Left ventricle myocardium inferior (tissue), 1 donor: ENCODE measurements around the gene CEP131. TPM values are rescaled to one million over a fixed set of nuclear protein-coding genes. Genes with fewer than 3 reads are reported as not detected.

ENCODE experiments used
- DNase-seq: peaks from one replicate; pipeline ENCODE4 v3.0.0-alpha.2; 2020
- H3K27ac ChIP-seq: fragments of 200-600 bp; replicated peaks from 2 replicates; pipeline ENCODE4 v1.8.0; 2021
- H3K27me3 ChIP-seq: fragments of 200-600 bp; 2 replicates; pipeline ENCODE4 v1.8.0; 2021; ENCODE audit warnings: low read depth
- H3K36me3 ChIP-seq: fragments of 200-600 bp; 2 replicates; pipeline ENCODE4 v1.8.0; 2021
- H3K4me1 ChIP-seq: fragments of 200-600 bp; 2 replicates; pipeline ENCODE4 v1.8.0; 2021
- H3K4me3 ChIP-seq: fragments of 200-600 bp; 2 replicates; pipeline ENCODE4 v1.8.0; 2021; ENCODE audit warnings: mild to moderate bottlenecking, moderate library complexity
- H3K9me3 ChIP-seq: fragments of 200-600 bp; replicated peaks from 2 replicates; pipeline ENCODE4 v1.8.0; 2021
- CTCF ChIP-seq: fragments of 200-600 bp; IDR thresholded peaks from 2 replicates; pipeline ENCODE4 v1.8.0; 2021; ENCODE audit warnings: antibody characterized with exemption, mild to moderate bottlenecking, borderline replicate concordance
- intact Hi-C: fragments of 100-400 bp; cut with micrococcal nuclease; formaldehyde crosslinking; loops from one replicate; pipeline ENCODE4 v1.11.0; 2022
- total RNA-seq: library from RNA; stranded (reverse); fragmentation: NEBNext Ultra II Directional; extraction: Animal tissue kit (Norgen Biotek cat#: 25700); gene quantifications from one replicate; pipeline ENCODE4 v1.2.1, GENCODE V29; 2021
- donor health status: DM: no; HTN: yes; CAD: no; lungs with severe emphysema.

Gene CEP131
- total RNA-seq, 1 donor from 2014 or later, result 7.6 TPM

DNA sequence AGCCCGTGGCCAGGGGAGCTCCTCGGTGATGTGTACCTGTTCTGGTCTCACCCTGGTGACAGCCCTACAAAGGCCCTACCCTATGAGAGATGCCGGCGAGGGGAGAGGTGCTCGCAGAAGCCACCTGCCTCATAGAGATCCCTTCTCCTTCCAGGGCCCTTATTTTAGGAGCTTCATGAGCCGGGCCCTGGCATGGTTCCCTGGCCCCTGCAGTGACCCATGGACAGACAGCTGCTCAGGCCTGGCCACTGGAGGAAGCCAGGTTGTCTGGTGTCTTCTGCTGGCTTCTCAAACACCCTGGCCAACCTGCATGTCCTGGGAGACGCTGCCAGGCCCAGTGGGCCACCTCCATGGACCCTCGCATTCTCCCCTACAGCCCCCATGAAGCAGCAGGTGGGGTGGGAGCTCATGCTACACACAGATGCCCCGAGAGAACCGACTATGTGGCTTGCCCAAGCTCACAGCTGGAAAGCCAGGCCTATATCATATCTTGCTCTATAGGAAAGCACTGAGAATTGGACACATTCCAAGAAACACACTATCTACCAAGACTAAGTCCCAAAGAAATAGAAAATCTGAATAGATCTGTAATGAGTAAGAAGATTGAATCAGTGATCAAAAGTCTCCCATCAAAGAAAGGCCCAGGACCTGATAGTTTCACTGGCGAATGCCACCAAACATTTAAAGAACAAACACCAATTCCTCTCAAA, 49.6 kb downstream of the CEP131 start:
- intact Hi-C loops, result no loop called here
- Histone ChIP-seq H3K4me1 (no peaks in the 10 kb centered on the region), H3K27me3 (no peaks in the 10 kb centered on the region), H3K27ac (no peak overlapping the region), H3K4me3 (no peak overlapping the region), H3K9me3 (peaks cover 12% of the 10 kb centered on the region), H3K36me3 (no peaks in the 10 kb centered on the region)
- TF ChIP-seq CTCF, result no peak
- no peak for DNase-seq

DNA sequence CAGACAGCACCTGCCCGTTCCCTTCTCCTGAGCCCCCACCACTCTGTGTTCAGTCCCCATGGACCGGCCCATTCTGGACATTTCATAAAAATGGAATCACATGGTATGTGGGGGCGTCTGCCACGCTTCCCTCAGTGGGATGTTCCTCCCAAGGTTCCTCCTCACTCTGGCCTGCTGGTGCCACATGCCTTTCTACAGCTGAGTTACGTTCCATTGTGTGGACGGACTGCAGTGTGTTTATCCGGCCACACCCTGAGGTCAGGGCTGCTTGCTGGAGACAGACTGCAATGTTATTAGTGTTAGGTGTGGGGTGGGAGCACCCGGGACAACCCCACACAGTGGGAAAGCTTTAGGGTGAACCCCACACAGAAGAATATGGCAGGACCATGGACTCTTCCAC, 50.8 kb downstream of the CEP131 start:
- Histone ChIP-seq H3K9me3 (peaks cover 12% of the 10 kb centered on the region), H3K27me3 (peaks cover 7% of the 10 kb centered on the region), H3K36me3 (no peaks in the 10 kb centered on the region), H3K27ac (no peak overlapping the region), H3K4me3 (no peak overlapping the region), H3K4me1 (no peaks in the 10 kb centered on the region)
- intact Hi-C loops, result no loop called here
- no peak for DNase-seq
- no peak for TF ChIP-seq CTCF

DNA sequence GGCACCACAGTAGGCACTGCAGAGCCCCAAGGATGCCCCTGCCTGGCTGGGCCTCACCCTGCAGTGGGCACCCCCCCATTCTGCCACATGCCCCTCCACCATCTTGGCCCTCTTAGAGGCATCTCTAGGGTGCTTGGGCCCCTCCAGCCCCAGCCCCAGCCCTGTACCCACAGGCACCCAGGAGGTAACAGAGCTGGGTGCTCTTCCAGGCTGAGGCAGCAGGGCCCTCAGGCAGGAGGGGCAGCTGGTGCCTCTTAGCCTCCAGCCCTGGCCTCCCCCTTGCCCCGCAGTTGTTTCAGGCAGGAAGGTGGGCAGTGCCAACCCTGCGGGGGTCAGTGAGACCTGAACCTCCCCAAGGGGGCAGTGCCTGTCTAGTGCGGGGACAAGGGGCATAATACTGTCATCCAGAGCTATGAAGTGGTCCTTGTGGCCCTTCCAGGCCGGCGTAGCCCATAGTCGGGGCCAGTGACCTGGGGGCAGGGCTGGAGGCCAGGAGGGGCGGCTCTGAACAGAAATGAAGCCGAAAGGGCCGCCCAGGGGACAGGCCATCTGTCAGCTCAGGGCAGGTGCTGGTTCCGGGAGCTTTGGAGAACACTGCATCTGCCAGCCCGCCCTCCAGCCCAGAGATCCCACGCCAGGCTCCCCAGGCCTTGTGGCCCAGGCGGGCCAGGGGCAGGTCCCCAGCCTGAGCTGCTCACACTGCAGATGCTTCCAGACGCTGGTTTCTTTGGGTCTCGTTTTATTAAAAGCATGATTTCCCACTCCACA, 51.9 kb downstream of the CEP131 start:
- no peak for TF ChIP-seq CTCF
- no peak for DNase-seq
- no peak overlapping the region for H3K4me3 ChIP-seq
- intact Hi-C loops, result no loop called here
- peaks cover 14% of the 10 kb centered on the region for H3K27me3 ChIP-seq
- peaks cover 10% of the 10 kb centered on the region for H3K9me3 ChIP-seq
- H3K36me3 ChIP-seq, result no peaks in the 10 kb centered on the region
- H3K27ac ChIP-seq, result no peak overlapping the region
- peaks cover 5% of the 10 kb centered on the region for H3K4me1 ChIP-seq

DNA sequence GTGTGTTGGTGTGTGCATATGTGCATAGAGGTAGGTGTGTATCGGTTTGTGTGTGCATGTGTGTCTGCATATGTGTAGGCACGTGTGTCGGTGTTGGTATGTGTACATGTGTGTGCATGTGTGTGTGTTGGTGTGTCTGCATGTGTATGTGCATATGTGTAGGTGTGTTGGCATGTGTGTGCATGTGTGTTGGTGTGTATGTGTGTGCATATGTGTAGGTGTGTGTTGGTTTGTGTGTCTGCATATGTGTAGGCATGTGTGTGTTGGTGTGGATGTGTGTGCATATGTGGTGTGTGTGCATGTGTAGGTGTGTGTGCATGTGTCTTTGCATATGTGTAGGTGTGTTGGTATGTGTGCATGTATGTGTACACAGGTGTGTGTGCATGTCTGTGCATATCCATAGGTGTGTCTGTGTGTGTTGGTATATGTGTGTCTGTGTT, 52.9 kb downstream of the CEP131 start:
- TF ChIP-seq CTCF, result no peak
- H3K4me3 ChIP-seq, result no peak overlapping the region
- peaks cover 23% of the 10 kb centered on the region for H3K27me3 ChIP-seq
- no peak overlapping the region for H3K27ac ChIP-seq
- intact Hi-C loops, result no loop called here
- no peaks in the 10 kb centered on the region for H3K9me3 ChIP-seq
- H3K4me1 ChIP-seq, result peaks cover 14% of the 10 kb centered on the region
- no peaks in the 10 kb centered on the region for H3K36me3 ChIP-seq
- DNase-seq, result no peak

DNA sequence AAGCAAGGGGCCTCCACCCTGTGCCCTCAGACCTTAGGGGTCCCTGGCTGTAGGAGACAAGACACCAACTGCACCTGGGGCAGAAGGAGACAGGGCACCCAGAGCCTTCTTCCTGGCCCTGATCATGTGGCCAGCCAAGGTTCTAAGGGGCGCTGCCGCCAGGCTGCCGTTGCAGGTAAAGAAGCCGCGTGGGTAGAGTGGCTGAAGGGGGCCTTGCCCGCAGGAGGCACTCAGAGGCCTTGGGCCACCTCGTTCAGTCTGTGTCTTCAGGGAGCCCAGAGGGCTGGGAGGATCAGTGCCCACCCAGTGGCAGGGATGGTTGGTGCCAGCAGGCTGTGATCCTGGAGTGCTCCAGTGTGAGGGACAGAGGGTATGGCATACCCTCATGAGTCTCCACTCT, 55.1 kb downstream of the CEP131 start:
- H3K9me3 ChIP-seq, result no peaks in the 10 kb centered on the region
- peaks cover 31% of the 10 kb centered on the region for H3K27me3 ChIP-seq
- intact Hi-C loops, result no loop called here
- no peak overlapping the region for H3K4me3 ChIP-seq
- no peak for DNase-seq
- no peak for TF ChIP-seq CTCF
- peaks cover 15% of the 10 kb centered on the region for H3K4me1 ChIP-seq
- H3K36me3 ChIP-seq, result no peaks in the 10 kb centered on the region
- no peak overlapping the region for H3K27ac ChIP-seq
